Ectodermal cell (in vitro differentiated cells): ENCODE measurements around the gene SEPTIN2.

Experiments used
- H3K27ac ChIP-seq: 2 replicates; pipeline ENCODE4 v1.7.0; 2013; ENCODE audit warnings: mild to moderate bottlenecking, low read depth, low read length; ENCODE audit not compliant: insufficient read depth, poor library complexity, severe bottlenecking
- H3K27me3 ChIP-seq: 2 replicates; pipeline ENCODE4 v1.7.0; 2013; ENCODE audit warnings: mild to moderate bottlenecking, low read length; ENCODE audit not compliant: insufficient read depth, control insufficient read depth, poor library complexity, severe bottlenecking
- H3K36me3 ChIP-seq: one replicate; pipeline ENCODE4 v1.7.0; 2013; ENCODE audit warnings: low read length; ENCODE audit not compliant: control insufficient read depth, insufficient read depth
- H3K4me1 ChIP-seq: one replicate; pipeline ENCODE4 v1.7.0; 2013; ENCODE audit warnings: low read length; ENCODE audit not compliant: control insufficient read depth, insufficient read depth
- H3K4me3 ChIP-seq: 2 replicates; pipeline ENCODE4 v1.7.0; 2013; ENCODE audit warnings: low read depth, low read length, control low read depth; ENCODE audit not compliant: insufficient read depth
- H3K9me3 ChIP-seq: 2 replicates; pipeline ENCODE4 v1.7.0; 2013; ENCODE audit warnings: mild to moderate bottlenecking, low read length, moderate library complexity; ENCODE audit not compliant: control insufficient read depth
- WGBS, 2 experiments: methylation state at CpG; one replicate each; pipeline ENCODE4 v1.1.7; 2013; ENCODE audit warnings: missing lambda C conversion rate in 2 of 2; 5-methylcytosine and 5-hydroxymethylcytosine counted together

Gene SEPTIN2

DNA sequence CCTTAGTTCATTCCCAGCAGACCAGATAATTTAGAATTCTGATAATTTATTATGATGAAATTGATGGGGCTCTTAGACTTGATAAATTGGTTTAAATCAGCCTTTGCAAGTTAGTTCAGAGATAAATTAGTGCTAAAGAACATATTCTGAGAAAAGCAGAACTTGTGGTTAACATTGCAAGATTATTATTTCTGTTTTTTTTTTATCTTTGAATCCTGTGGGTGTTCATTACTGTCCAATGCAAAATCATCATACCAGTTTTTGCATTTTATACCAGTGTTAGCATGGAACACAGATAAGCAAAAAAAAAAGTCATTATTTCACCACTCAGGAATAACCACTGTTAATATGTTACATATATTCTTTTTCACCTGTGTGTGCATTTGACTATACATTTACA, 9.1 kb downstream of the SEPTIN2 start:
- H3K27ac ChIP-seq: no peak overlapping the region
- H3K4me1 ChIP-seq: no peaks in the 10 kb centered on the region
- H3K36me3 ChIP-seq: peaks cover 19% of the 10 kb centered on the region
- no peak overlapping the region for H3K4me3 ChIP-seq
- no peaks in the 10 kb centered on the region for H3K27me3 ChIP-seq
- no peaks in the 10 kb centered on the region for H3K9me3 ChIP-seq

DNA sequence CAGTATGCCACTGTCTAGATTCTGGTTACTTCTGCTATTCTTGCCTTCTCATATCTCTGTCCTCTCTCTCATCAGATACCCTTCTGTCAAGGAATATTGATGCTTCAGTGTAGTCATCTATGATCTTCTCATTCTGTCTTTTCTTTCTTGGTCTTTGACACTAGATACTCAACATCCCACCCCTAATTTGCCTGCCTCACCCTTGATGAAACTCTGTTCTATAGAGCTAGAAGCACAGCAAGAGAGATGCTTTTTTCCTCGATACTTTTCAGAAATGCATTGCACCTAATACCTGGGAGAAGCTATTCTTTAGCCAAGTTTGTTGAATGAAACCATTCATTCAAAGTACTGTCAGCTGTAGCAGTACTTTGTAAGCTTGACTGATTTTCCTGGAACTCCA, 9.5 kb downstream of the SEPTIN2 start:
- no peak overlapping the region for H3K27ac ChIP-seq
- H3K36me3 ChIP-seq: peaks cover 24% of the 10 kb centered on the region
- no peaks in the 10 kb centered on the region for H3K4me1 ChIP-seq
- H3K4me3 ChIP-seq: no peak overlapping the region
- H3K9me3 ChIP-seq: no peaks in the 10 kb centered on the region
- no peaks in the 10 kb centered on the region for H3K27me3 ChIP-seq
- WGBS, 2 experiments: 95 to 100% methylated on average over 1 of the region's 1 CpG

DNA sequence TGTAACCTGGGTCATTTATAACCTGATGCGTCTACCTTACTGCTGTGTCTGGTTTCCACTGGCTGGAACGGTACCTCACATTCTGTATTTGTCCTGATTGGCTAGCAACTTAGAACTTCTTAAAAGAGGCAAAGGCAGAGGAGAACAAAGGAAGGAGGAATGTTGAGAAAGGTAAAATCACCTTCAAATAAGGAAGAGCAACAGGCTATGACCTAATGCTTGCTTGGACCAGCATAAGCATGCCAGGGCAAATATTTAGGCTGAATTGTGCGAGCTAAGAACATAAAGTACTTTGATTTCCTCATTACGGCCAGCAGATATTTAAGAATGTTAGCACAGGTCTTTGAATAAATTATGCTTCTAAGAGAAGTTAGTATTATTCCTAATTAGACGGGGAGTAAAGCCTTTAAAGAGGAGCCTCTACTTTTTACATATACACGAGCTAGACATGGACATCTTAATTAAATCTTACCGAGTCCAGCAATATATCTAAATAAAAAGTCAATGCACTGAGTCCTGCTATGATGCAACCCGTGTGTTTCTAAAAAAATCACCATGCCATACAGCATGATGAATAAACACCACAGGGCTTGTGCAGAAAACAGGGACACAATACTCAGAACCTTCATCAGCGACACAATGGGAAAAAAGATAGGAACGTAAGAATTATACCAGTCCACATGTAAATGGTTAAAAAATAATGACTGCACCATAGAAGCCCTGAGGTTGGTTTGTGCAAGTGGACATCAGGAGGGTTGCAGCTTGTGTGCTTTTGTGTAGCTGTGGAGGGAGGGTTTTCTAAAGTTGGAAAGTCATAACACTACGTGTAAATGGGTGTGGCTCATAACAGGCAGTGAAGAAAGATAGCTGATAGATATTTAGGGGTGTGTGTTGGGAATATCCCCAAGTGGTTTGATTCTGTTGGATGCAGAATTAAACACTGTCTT, 14.2 kb downstream of the SEPTIN2 start:
- H3K27me3 ChIP-seq: no peaks in the 10 kb centered on the region
- no peak overlapping the region for H3K27ac ChIP-seq
- H3K4me1 ChIP-seq: no peaks in the 10 kb centered on the region
- peaks cover 31% of the 10 kb centered on the region for H3K36me3 ChIP-seq
- H3K4me3 ChIP-seq: no peak overlapping the region
- no peaks in the 10 kb centered on the region for H3K9me3 ChIP-seq
- 91 to 93% methylated on average over 11 of the region's 11 CpGs for WGBS, 2 experiments

DNA sequence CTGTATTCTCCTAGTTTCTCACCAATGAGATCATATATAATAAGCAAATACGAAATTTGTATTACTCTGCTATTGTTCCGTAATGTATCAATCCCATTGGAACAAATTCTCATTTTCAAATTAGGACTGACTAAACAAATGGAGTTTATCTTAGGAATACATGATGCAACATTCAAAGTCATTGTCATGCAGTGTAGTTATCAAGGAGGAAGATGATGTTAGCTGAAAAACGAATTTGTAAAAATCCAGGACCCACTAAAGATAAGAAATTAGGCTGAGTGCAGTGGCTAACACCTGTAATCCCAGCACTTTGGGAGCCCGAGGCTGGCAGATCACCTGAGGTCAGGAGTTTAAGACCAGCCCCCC, 14.9 kb downstream of the SEPTIN2 start:
- peaks cover 36% of the 10 kb centered on the region for H3K36me3 ChIP-seq

DNA sequence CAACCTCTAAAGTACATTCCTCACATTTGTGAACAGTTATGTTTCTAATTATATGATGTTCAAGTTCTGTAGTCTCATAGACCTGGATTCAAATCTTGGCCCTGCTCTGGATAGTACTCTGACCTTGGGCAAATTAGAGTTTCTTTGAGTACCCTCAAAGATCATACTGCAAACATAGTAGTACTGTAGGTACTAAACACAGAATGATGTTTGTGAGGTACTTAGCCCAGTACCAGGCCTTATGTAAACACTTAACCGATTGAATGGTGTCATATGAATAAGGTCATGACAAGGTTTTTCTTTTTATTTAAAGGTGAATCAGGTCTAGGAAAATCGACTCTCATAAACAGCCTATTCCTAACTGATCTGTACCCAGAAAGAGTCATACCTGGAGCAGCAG, 19.1 kb downstream of the SEPTIN2 start:
- 92 to 100% methylated on average over 2 of the region's 2 CpGs for WGBS, 2 experiments
- Histone ChIP-seq H3K36me3 (peaks cover 47% of the 10 kb centered on the region), H3K27me3 (no peaks in the 10 kb centered on the region), H3K4me3 (no peak overlapping the region), H3K9me3 (no peaks in the 10 kb centered on the region), H3K27ac (no peak overlapping the region), H3K4me1 (no peaks in the 10 kb centered on the region)

More for the DNA sequence above, 14.9 kb downstream of the SEPTIN2 start:
- H3K27ac ChIP-seq: no peak overlapping the region
- H3K9me3 ChIP-seq: no peaks in the 10 kb centered on the region
- WGBS, 2 experiments: 94 to 96% methylated on average over 3 to 4 of the region's 4 CpGs
- no peaks in the 10 kb centered on the region for H3K27me3 ChIP-seq
- H3K4me3 ChIP-seq: no peak overlapping the region
- H3K4me1 ChIP-seq: no peaks in the 10 kb centered on the region

DNA sequence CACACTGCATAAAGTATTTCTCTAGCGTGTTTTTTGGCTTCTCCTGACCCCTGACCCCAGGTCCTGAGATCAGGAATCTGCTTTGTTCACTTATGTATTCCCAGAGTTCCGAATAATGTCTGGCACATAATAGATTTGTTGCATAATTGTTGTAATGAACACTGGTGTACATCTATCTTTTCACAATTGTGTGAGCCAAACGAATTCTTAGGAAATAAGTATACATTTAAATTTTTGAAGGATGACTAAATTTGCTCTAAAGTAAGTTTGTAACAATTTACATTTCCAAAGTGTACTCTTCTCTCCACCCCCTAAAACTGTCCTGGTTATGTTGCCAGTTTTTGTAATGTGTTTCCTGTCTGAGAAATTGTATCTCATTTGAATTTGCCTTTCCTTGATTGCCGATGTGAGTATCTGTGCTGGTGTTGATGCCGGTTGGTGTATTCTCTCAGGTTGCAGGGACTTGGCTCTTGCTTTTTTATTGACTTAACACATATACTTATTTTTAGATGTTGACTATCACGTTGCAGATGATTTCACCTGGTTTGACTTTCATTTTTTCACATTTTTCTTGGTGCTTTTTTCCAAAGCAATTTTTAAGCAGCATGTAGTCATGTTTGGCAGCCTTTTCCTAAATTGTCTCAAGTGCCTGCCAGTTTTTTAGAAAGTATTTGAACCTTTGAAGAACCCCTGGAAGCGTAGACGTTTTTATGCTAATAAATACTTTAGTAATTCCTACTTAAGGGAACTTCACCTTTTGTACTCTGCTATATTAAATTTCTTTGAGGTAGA, 24.3 kb downstream of the SEPTIN2 start:
- Histone ChIP-seq H3K36me3 (peaks cover 79% of the 10 kb centered on the region), H3K27me3 (no peaks in the 10 kb centered on the region), H3K4me3 (no peak overlapping the region), H3K4me1 (no peaks in the 10 kb centered on the region), H3K27ac (no peak overlapping the region), H3K9me3 (no peaks in the 10 kb centered on the region)
- 93 to 94% methylated on average over 5 to 8 of the region's 8 CpGs for WGBS, 2 experiments

DNA sequence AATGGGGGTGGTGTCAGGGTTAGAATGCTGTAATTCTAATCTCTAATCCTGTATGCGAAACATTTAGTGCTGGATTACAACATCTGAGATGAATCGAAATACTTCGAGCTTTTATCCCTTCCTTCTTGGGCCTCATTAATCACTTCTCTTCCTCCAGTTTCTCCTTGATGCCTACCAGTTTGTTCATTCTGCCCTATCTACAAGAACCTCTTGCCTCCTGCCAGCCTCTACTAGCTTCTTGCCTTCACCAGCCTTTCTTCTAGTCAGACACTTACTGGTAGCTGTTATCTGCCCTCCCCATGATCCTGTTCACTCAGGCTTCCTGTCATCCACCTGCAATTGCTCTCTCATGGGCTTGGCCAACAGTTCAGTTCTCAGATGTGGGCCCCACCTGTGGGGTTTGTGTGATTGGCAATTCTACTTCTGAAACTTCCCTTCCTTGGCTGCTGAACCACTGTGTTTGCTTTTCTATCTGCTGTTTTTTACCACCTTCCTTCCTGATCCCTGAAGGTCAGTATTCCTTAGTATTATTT, 25.0 kb downstream of the SEPTIN2 start:
- WGBS, 2 experiments: 96 to 100% methylated on average over 3 of the region's 3 CpGs
- H3K4me1 ChIP-seq: no peaks in the 10 kb centered on the region
- peaks cover 79% of the 10 kb centered on the region for H3K36me3 ChIP-seq
- no peaks in the 10 kb centered on the region for H3K9me3 ChIP-seq
- no peaks in the 10 kb centered on the region for H3K27me3 ChIP-seq
- no peak overlapping the region for H3K4me3 ChIP-seq
- H3K27ac ChIP-seq: no peak overlapping the region

DNA sequence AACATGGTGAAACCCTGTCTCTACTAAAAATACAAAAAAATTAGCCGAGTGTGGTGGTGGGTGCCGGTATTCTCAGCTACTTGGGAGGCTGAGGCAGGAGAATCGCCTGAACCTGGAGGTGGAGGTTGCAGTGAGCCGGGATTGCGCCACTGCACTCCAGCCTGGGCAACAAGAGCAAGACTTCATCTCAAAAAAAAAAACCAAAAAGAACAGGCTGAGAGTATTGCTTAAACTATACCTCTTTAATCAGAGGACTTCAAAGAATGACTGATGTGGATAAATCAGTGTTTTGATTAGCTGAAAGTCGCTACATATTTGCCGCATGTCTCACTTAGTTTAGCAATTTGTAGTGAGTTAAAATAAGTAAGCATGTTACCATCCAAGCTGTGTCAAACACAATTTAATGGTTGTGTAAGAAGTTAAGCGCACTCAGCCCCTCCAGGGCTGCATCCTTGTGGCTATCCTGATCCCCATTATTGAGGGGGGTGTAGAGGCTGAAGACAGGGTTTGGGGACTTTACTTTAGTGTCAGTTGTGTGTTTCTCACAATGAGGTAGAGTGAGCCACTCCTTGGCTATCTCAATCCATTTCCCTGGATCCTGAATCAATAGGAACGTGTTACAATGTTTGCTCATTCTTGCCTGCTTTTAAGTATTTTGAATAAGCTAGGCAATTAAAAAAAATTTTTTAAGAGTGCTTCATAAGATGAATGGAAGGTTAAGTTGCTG, 29.4 kb downstream of the SEPTIN2 start:
- H3K27me3 ChIP-seq: no peaks in the 10 kb centered on the region
- no peaks in the 10 kb centered on the region for H3K9me3 ChIP-seq
- H3K27ac ChIP-seq: no peak overlapping the region
- 93 to 96% methylated on average over 9 of the region's 9 CpGs for WGBS, 2 experiments
- H3K36me3 ChIP-seq: peaks cover 81% of the 10 kb centered on the region
- H3K4me3 ChIP-seq: no peak overlapping the region
- no peaks in the 10 kb centered on the region for H3K4me1 ChIP-seq

DNA sequence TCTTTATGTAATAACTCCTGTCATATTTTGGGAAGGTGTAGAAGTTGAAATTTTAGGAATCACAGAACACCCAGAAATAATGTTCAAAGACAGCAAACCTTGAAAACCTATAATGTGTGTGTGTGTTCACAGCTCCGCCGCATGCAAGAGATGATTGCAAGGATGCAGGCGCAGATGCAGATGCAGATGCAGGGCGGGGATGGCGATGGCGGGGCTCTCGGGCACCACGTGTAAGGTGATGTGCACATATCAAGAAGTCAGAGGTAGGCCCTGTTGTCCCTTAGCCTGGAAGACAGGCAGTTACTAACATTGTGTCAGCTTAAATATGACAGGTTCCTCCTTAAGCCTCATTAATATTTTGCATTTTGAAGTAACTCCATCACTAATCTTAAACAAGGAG, 34.2 kb downstream of the SEPTIN2 start:
- 97% methylated on average over 8 of the region's 8 CpGs for WGBS, 2 experiments
- Histone ChIP-seq H3K27ac (no peak overlapping the region), H3K27me3 (no peaks in the 10 kb centered on the region), H3K36me3 (peaks cover 61% of the 10 kb centered on the region), H3K4me1 (peaks cover 6% of the 10 kb centered on the region), H3K4me3 (no peak overlapping the region), H3K9me3 (no peaks in the 10 kb centered on the region)

DNA sequence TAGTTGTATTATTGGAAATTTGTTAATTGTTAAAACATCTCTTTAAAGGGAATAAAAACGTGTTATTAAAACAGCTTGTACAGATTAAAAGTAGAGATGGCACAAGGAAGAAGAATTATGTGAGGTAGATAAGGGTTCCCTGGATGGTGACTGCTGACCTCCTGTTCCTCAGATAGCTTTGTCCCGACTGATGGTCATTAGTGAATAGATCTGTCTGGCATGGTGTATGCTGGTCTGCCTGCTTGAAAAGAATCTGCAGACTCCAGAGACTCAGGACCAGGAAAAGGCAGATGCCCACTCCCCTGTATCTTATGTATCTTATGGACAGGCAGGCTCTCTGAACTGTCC, 34.8 kb downstream of the SEPTIN2 start:
- Histone ChIP-seq H3K27ac (no peak overlapping the region), H3K27me3 (no peaks in the 10 kb centered on the region), H3K4me3 (no peak overlapping the region), H3K36me3 (peaks cover 55% of the 10 kb centered on the region), H3K4me1 (peaks cover 6% of the 10 kb centered on the region), H3K9me3 (no peaks in the 10 kb centered on the region)
- 93 to 95% methylated on average over 2 of the region's 2 CpGs for WGBS, 2 experiments
